NCI-H446 treated with DMSO at 0.1 percent for 48 hours (cell line): Measurements from ENCODE around the gene FAM174B.
A peak's percentile ranks its signal among the peaks of the same experiment; 100 is the strongest.

Experiments
- DNase-seq: peaks from one replicate; lab custom pipeline; 2025; lab: John Stamatoyannopoulos, UW

Gene FAM174B

GRCh38 chr15:92655178-92655995, at the start of gene FAM174B:
Gene FAM174B, minus strand, starts transcription at chr15:92655775.
- DNase-seq: no peak

- DNase-seq: no peak
Measured at GRCh38 chr15:92696096-92696495, 40.5 kb upstream of the FAM174B start.

- peak; percentile 24 for DNase-seq
Measured at GRCh38 chr15:92693691-92694331, 38.2 kb upstream of the FAM174B start.

GRCh38 chr15:92690395-92690794, 34.8 kb upstream of the FAM174B start:
- DNase-seq: no peak

GRCh38 chr15:92687746-92688145, 32.2 kb upstream of the FAM174B start:
- no peak for DNase-seq

- DNase-seq: peak; percentile 85
Measured at GRCh38 chr15:92687195-92687602, 31.6 kb upstream of the FAM174B start.

- no peak for DNase-seq
Measured at GRCh38 chr15:92683511-92683834, 27.9 kb upstream of the FAM174B start.

- no peak for DNase-seq
Measured at GRCh38 chr15:92682741-92683510, 27.4 kb upstream of the FAM174B start.

- DNase-seq: no peak
Measured at GRCh38 chr15:92681141-92681631, 25.6 kb upstream of the FAM174B start.

- DNase-seq: no peak
Measured at GRCh38 chr15:92677999-92678398, 22.4 kb upstream of the FAM174B start.

- DNase-seq: no peak
Measured at GRCh38 chr15:92676561-92676960, 21.0 kb upstream of the FAM174B start.

- DNase-seq: no peak
Measured at GRCh38 chr15:92675485-92675884, 19.9 kb upstream of the FAM174B start.

- no peak for DNase-seq
Measured at GRCh38 chr15:92674347-92674746, 18.8 kb upstream of the FAM174B start.

GRCh38 chr15:92672102-92672501, 16.5 kb upstream of the FAM174B start:
- DNase-seq: no peak

- no peak for DNase-seq
Measured at GRCh38 chr15:92671406-92671805, 15.8 kb upstream of the FAM174B start.

GRCh38 chr15:92670621-92671020, 15.0 kb upstream of the FAM174B start:
- DNase-seq: no peak

GRCh38 chr15:92669432-92669831, 13.9 kb upstream of the FAM174B start:
- no peak for DNase-seq

- DNase-seq: no peak
Measured at GRCh38 chr15:92668620-92669019, 13.0 kb upstream of the FAM174B start.

- DNase-seq: no peak
Measured at GRCh38 chr15:92667970-92668485, 12.5 kb upstream of the FAM174B start.

GRCh38 chr15:92667287-92667904, 11.8 kb upstream of the FAM174B start:
- peak; percentile 4 for DNase-seq

- DNase-seq: no peak
Measured at GRCh38 chr15:92666780-92667179, 11.2 kb upstream of the FAM174B start.

- DNase-seq: no peak
Measured at GRCh38 chr15:92665100-92665555, 9.6 kb upstream of the FAM174B start.
